ENCODE results near the gene FRMD3.
"Not testable (repeated sequence)": the region's sequence is repeated elsewhere in the genome, so short reads cannot be mapped to it uniquely, and the experiment has no call there.

Gene FRMD3

GRCh38 chr9:83384214-83384613 lies 154.0 kb downstream of the FRMD3 start:
- DNase-seq: no peak

GRCh38 chr9:83383034-83383433 lies 155.2 kb downstream of the FRMD3 start:
- no peak for DNase-seq

DNA sequence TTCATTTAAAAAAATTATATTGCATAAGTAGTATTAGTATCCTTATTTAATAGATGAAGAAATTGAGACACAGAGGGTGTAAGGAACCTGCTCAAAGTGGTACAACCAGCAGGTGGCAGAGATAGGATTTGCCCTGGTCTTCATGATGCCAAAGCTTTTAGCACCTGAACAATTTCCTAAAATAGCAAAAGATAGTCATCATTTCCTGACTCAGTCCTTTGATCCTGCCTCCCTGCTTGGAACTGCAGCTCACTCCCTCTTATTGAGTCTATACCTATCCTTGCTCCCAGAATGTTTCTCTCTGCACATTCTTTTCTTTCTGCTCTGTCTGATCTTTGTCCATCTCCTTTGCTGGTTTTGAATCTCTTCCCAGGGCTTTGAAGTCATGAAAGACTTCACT lies 155.8 kb downstream of the FRMD3 start:
- DNase-seq: no peak

DNA sequence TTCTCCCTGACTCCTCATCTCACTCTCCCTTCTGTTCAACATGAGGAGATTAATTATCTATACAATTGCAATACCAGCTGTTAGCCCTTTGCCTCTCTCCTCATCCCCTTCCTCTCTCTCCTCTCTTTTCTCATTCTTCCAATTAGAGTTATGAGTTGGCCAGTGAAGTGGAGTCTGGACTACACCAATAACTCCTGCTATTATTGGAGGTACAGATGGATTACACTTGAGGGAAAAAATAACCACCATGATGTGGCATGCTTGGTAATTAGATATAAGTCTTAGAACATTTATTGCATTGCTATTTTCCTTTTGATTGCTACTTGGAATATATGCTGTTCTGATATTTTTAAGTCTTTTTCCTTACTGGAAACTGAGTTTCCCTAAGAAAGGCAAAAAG lies 159.2 kb downstream of the FRMD3 start:
- no peak for DNase-seq

- no peak for DNase-seq
Measured at GRCh38 chr9:83372957-83373356, 165.2 kb downstream of the FRMD3 start.

DNA sequence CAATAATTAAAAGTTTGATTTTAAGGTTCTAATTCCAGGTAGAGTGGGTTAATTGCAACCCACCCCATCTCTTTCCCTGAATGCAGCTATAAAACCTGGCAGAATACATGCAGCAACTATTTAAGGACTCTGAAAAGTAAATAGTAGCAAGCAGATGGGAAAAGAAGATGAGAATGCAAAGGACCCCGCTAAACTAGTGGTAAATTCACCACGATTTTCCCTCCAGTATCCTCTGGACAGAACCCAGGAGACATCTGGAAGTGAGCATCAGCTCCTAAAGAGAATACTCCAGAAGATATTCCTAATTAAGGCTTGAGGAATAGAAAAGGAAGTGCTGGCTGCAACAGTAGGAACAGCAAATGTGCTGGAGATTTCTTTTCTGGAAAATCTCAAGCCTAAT lies 170.9 kb downstream of the FRMD3 start:
- no peak for DNase-seq

DNA sequence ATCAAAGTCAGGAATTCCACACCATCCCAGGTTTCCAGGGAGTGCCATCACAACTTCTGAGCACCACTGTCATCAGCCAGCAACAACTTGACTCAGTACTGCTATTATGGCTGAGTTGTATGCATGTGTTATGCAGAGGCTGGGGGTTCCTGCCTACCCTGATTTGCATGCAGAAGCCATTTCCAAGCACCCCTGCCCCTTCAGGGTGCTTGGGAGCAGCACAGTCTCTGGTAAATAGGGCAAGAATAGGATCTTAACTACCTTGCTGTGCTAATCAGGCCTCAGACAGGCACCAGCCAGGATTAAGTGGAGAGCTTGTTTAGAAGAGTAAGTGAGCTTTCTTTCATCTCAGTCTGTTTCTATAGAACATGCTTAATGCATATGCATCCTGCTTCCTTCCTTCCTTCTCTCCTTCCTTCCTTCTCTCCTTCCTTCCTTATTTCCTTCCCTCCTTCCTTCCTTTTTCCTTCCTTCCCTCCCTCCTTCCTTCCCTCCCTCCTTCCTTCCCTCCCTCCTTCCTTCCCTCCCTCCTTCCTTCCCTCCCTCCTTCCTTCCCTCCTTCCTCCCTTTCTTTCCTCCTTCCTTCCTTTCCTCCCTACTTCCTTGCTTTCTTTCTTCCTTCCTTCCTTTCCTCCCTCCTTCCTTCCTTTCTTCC lies 175.7 kb downstream of the FRMD3 start:
- DNase-seq: no peak

DNA sequence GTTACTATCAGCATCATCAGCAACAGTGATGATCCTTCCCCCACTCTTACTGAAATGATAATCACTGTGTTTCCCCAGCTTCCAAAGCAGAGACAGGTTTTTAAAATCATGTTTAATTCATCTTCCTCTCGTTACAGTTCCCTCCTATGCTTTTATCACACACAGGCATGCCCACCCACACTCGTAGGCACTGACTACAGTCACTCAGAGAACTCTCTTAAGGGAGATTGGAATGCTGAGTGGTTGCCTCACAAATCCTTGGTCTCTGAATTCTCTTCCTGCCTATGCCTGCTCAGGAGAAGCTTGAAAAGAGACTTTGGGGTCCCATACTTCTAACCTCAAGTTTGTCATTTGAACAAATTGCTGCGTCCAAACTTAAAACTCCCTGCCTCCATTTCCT lies 179.2 kb downstream of the FRMD3 start:
- no peak for DNase-seq

- DNase-seq: not testable (repeated sequence)
Measured at GRCh38 chr9:83358493-83358892, 179.7 kb downstream of the FRMD3 start.

GRCh38 chr9:83355729-83356151 lies 182.5 kb downstream of the FRMD3 start:
- no peak for DNase-seq

- no peak for DNase-seq
Measured at GRCh38 chr9:83355024-83355444, 183.2 kb downstream of the FRMD3 start.

- no peak for DNase-seq
Measured at GRCh38 chr9:83349031-83349430, 189.2 kb downstream of the FRMD3 start.

DNA sequence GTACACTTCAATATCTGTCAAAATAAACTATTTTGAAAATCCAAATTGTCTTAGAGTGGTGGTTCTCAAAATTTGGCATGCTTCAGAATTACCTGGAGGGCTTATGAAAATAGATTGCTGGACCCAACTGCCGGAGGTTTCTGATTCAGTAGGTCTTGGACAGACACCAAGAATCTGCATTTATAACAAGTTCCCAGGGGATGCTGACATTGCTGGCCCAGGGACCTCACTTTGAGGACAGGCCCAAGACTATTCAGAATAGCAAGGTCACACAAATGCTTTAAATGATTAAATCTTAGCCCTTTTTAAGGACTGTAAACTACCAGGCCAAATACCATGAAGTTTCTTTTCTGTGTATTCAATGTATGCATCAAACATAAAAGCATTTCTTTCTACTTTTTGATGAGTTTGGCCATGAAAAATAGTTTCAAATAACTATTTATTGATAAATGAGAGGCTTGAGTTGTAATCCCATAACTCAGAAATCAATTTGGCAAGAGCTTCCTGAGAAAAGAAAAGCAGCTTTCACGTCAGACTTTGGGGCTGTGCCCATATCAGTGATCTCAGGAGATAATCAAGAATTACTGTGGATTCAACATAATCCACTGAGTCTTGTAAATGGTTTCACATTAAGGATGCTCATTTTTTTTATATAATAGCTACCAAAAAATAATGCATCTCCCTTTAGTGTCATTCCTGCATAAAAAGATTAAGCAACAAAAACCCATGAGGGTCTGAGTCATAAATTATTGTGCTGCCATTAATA lies 191.4 kb downstream of the FRMD3 start:
- DNase-seq: no peak

GRCh38 chr9:83343366-83343999 lies 194.7 kb downstream of the FRMD3 start:
- no peak for DNase-seq

DNA sequence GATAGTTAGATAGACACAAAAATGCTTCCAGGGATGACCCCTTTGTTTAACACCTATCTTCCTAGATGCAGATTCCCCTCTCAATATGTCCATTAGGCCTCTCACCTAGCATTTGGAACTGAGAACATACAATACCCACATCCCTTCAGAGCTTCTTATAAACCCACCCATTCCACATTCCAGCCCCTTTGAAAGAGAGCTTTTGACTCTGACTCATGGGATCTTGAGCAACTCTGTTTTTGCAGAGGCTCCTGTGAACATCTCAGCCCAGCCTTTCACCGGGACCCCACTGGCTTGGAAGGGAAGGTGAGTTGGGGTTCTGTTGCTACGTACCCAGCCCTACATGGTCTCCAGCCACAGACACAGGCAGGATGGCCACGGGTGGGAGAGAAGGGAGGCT lies 195.5 kb downstream of the FRMD3 start:
- no peak for DNase-seq

- DNase-seq: no peak
Measured at GRCh38 chr9:83342006-83342405, 196.2 kb downstream of the FRMD3 start.

DNA sequence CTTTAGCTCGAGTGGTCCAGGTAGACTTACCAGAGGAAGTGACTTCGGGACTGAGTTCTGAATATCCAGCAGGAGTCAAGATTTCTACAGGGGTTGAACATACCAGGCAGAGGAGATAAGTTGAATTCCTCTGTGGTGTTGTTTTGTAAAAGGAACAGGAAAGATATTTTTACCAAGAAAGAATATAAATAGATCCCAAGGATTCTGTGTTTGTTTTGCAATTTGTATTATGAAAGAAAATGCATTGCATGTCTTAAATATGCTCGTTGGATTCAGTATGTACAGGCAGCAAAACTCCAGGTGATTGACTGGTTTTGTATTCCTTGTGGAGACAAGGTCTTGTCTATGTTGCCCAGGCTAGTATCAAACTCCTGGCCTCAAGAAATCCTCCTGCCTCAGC lies 197.8 kb downstream of the FRMD3 start:
- no peak for DNase-seq

GRCh38 chr9:83339435-83339834 lies 198.8 kb downstream of the FRMD3 start:
- DNase-seq: no peak

- no peak for DNase-seq
Measured at GRCh38 chr9:83336706-83337105, 201.5 kb downstream of the FRMD3 start.

GRCh38 chr9:83334320-83334719 lies 203.9 kb downstream of the FRMD3 start:
- peak; percentile 64 for DNase-seq

- no peak for DNase-seq
Measured at GRCh38 chr9:83330207-83331196, 207.7 kb downstream of the FRMD3 start.

GRCh38 chr9:83327750-83328622 lies 210.2 kb downstream of the FRMD3 start:
- DNase-seq: no peak

All from activated naive CD4-positive, alpha-beta T cell treated with Interleukin-2 at 50 U/mL for 16 hours (primary cell).